Hepatic stellate cell (primary cell): Measurements from ENCODE around the gene SLC9A9.

ENCODE experiments used
- DNase-seq: peaks from one replicate; pipeline ENCODE4 v3.0.0; 2011; ENCODE audit warnings: low spot score

SLC9A9 gene

GRCh38 chr3:143757691-143758090 is 90.6 kb downstream of the SLC9A9 start:
- no peak for DNase-seq

- no peak for DNase-seq
Measured at GRCh38 chr3:143755978-143756377, 92.3 kb downstream of the SLC9A9 start.

- no peak for DNase-seq
Measured at GRCh38 chr3:143754090-143754489, 94.2 kb downstream of the SLC9A9 start.

GRCh38 chr3:143753456-143753855 is 94.8 kb downstream of the SLC9A9 start:
- DNase-seq, result no peak

GRCh38 chr3:143753006-143753405 is 95.3 kb downstream of the SLC9A9 start:
- DNase-seq, result no peak

- no peak for DNase-seq
Measured at GRCh38 chr3:143751643-143752178, 96.6 kb downstream of the SLC9A9 start.

GRCh38 chr3:143750841-143751240 is 97.4 kb downstream of the SLC9A9 start:
- DNase-seq, result no peak

GRCh38 chr3:143749926-143750325 is 98.3 kb downstream of the SLC9A9 start:
- no peak for DNase-seq

GRCh38 chr3:143737065-143737464 is 111.2 kb downstream of the SLC9A9 start:
- no peak for DNase-seq

GRCh38 chr3:143736205-143736997 is 111.9 kb downstream of the SLC9A9 start:
- no peak for DNase-seq

- no peak for DNase-seq
Measured at GRCh38 chr3:143731776-143732175, 116.5 kb downstream of the SLC9A9 start.

GRCh38 chr3:143731320-143731719 is 116.9 kb downstream of the SLC9A9 start:
- no peak for DNase-seq

GRCh38 chr3:143727391-143727790 is 120.9 kb downstream of the SLC9A9 start:
- no peak for DNase-seq

- no peak for DNase-seq
Measured at GRCh38 chr3:143726727-143727126, 121.5 kb downstream of the SLC9A9 start.

GRCh38 chr3:143720381-143720780 is 127.9 kb downstream of the SLC9A9 start:
- DNase-seq, result no peak

- no peak for DNase-seq
Measured at GRCh38 chr3:143718463-143718862, 129.8 kb downstream of the SLC9A9 start.

- no peak for DNase-seq
Measured at GRCh38 chr3:143716731-143717130, 131.5 kb downstream of the SLC9A9 start.

GRCh38 chr3:143712522-143712921 is 135.7 kb downstream of the SLC9A9 start:
- DNase-seq, result no peak

GRCh38 chr3:143707848-143708247 is 140.4 kb downstream of the SLC9A9 start:
- DNase-seq, result no peak

GRCh38 chr3:143700431-143700975 is 147.8 kb downstream of the SLC9A9 start:
- no peak for DNase-seq

- DNase-seq, result no peak
Measured at GRCh38 chr3:143699424-143699823, 148.8 kb downstream of the SLC9A9 start.

GRCh38 chr3:143698682-143699303 is 149.5 kb downstream of the SLC9A9 start:
- no peak for DNase-seq

- no peak for DNase-seq
Measured at GRCh38 chr3:143697975-143698374, 150.3 kb downstream of the SLC9A9 start.
